HG03097 (cell line): ENCODE data around the gene OR2F2.

Source experiments
- ATAC-seq: cut with Tn5 transposase; IDR thresholded peaks from one replicate; pipeline ENCODE4 v1.9.1; 2021; ENCODE audit not compliant: unreplicated experiment, low FRiP score

Gene OR2F2, protein sequence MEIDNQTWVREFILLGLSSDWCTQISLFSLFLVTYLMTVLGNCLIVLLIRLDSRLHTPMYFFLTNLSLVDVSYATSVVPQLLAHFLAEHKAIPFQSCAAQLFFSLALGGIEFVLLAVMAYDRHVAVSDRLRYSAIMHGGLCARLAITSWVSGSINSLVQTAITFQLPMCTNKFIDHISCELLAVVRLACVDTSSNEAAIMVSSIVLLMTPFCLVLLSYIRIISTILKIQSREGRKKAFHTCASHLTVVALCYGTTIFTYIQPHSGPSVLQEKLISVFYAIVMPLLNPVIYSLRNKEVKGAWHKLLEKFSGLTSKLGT

DNA sequence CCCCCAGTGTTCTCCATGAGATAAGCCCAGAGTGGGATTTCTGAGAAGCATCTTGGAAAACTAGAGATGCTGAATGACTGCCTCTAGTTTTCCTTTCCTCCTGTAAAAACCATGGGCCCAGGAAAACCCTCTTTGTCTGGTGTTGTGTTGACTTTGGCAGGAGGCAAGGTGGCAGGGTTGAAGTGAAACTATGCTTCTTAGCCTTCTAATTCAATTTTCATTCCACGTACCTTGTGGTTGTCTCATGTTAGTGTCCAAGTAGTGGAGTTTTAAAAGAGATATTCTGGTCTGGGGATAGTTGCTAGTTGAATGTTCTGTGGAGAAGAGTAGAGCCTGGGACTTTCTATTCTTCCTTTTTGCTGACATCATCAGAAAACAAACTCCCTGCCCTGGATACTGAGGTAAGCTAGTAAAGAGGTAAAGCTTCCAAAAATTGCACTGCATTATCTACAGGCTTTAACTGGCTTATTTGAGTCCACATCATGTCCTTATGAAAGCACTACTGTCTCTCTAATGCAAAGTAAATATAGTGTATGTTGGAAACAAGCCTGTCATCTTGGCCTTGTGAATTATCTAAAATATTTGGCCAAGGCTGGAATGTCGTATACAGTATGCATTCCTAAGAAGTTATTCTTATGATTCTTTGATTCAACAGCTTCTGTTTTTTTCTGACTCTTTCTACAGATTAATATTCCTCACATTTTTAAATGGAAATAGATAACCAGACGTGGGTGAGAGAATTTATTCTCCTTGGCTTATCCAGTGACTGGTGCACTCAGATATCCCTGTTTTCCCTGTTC lies at the start of gene OR2F2:
Gene OR2F2, plus strand, starts transcription at position 708 of the 800 bp plus-strand sequence. Its CDS starts 0 bp downstream, at position 708.
- no peak for ATAC-seq

DNA sequence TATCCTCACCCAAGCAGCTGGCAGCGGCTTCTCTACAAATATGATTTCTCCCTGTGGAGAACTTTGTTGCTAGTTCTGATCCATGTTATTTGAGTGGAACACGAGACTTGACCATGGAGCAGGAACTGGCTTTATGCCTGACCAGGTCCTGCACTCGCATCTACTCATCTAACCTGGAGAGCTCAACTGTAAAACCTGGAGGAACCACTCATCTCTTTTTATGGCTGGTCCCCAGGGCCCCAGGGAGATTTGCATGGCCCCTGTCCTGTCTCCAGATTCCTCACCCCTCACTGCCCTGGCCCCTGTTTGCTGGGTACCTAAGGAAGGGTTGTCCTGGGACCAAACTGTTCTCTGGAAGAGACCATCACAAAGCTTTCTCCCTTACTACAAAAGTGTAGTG lies 49.1 kb upstream of the OR2F2 start:
- ATAC-seq, result no peak

DNA sequence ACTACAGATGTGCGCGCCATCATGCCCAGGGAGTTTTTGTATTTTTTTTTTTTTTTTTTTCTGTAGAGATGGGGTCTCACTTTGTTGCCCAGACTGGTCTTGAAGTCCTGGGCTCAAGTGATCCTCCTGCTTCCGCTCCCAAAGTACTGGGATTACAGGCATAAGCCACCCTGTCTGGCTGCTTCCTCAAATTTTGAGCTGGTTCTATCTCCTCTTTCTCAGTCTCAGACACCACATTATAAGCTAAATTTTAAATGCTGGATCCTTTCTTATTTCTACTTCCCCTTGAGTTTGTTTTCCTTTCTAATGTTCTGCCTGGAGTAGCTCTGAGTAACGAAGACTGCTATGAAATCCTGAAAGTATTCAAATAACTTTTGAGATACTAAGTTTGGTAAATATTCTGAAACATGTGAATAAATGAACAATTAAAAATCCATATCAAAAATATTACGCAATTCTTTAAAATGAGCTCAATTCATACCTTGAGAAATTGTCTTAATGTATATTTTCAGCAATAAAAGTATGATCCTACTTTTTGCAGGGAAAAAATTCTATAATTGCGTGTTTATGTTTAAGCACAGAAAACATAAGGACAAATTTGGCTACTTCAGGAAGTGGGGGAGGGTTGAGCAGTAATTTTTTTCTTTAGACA lies 48.1 kb upstream of the OR2F2 start:
- no peak for ATAC-seq

DNA sequence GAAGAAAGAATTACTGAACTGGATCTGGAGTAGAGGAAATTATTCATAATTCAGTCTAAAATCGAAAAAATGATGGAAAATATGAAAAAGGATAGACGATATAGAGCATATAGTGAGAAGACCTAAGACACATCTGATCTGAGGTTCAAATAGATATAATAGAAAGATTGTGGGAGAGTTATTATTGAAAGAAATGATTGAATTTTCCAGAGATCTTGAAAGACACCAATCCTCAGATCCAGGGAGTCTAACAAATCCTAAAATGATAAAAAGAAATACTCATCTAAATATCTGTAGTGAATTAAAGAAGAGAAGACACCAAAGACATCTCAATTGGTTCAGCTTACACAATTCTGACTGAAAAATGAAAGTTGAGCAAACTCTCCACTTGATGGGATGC lies 46.0 kb upstream of the OR2F2 start:
- no peak for ATAC-seq

DNA sequence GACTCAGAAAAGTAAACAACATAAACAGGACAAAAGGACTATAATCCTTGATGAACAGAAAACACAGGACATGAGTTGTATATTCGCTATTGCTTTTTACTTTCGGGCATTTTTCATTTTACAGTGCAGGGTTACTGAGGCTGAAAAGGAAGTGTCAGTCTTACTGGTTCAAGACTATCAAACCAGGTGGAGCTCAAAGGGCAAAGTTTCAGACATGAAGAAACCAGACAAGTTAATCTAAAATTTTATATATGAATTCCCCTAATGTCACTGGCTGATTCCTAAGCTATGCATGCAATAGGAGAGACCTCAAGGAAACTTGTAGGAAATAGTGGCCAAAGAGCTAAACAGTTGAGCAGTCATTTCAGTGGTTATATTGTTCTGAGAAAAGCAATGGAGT lies 44.5 kb upstream of the OR2F2 start:
- no peak for ATAC-seq

DNA sequence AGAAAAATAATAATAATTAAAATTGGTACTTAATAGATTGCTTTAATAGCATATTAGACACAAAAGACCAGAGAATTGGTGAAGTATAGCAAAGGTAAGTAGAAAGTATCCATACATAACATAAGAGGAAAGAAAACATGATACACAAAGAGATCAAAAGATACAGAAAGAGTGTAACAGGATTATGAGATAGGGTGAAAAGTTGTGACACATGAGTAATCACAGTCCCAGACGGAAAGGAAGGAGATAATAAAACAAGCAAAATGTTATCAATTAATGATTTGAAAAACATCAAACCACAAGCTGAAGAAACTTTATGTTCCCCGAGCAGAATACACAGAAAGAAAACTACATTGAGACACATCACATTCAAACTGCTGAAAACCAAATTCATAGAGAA lies 43.6 kb upstream of the OR2F2 start:
- ATAC-seq, result no peak

DNA sequence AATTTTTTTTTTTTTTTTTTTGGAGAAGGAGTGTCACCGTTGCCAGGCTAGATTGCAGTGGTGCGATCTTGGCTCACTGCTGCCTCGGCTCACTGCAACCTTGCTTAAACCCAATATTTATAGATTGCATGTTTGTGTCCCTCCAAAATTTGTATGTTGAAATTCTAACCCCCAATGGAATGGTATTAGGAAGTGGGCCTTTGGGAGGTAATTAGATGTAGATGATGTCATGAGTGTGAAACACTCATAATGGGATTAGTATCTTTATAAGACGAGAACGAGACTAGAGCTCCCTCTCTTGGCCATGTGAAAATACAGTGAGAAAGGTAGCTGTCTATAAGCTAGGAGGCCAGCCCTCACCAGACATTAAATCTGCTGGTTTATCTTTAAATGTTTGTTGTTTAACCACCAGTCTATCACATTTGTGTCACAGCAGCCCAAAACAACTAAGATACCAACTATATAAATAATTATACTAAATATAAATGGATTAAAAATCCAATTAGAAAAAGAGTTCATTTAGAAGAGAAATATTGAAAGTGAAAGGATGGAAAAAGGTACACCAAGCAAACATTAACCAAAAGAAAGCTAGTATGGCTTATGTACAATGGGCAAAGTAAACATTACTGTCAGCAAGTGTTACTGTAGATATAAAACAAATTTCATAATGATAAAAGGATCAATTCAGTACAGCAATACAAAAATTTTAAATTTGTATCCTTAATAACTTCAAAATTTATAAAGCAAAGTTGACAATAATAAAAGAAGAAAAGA lies 42.3 kb upstream of the OR2F2 start:
- ATAC-seq, result peak; percentile 98

DNA sequence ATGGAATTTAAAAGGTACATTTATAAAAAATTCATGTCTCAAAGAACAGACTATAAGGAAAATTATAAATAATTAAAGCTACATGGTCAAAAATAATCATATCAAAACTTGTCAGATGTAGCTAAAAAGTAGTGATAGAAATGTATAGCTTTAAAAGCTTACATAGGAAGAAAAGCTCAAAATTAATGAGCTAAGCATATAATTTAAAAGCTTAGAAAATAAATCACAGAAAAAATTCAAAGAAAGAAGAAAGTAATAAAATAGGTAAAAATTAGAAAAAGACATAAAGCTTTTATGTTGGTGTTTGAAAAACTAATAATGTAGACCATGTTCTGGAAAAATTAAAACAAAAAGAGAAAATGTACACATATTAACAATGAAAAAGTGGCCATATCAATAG lies 38.4 kb upstream of the OR2F2 start:
- no peak for ATAC-seq

DNA sequence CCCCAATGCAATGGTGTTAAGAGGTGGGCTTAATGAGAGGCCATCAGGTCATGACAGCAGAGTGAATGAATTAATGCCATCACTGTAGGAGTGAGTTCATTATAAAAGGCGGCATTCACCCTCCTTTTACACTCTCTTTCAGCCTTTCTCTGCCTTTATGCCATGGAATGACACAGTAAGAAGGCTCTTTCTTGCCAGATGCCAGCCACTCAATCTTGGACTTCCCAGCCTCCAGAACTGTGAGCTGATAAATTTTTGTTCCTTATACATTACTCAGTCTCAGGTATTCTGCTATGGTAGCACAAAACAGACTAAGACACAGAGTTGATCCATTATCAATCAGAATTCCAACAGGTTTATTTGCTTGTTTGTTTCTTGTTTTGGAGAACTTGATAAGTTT lies 36.2 kb upstream of the OR2F2 start:
- ATAC-seq, result no peak

DNA sequence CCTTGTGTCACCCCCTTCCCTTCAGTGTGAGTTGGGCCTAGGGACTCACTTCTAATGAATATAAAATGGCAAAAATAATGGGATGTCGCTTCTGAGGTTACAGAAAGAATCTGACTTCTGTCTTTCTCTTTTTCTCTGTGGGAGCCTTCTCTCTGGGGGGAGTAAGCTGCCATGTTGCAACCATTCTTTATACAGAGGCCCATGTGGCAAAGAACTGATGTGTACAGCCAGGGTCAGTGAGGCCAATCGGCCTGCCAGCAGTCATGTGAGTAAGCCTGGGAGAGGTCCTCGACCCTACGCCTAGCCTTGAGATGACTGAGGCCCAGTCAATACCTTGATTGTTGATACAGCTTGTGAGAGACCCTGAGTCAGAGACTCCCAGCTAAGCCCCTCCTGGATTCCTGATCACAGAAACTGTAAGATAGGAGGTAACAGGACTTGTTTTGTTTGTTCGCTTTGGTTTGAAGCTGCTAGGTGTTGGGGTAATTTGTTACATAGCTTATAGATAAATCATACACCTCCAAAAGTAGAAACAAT lies 34.7 kb upstream of the OR2F2 start:
- no peak for ATAC-seq

DNA sequence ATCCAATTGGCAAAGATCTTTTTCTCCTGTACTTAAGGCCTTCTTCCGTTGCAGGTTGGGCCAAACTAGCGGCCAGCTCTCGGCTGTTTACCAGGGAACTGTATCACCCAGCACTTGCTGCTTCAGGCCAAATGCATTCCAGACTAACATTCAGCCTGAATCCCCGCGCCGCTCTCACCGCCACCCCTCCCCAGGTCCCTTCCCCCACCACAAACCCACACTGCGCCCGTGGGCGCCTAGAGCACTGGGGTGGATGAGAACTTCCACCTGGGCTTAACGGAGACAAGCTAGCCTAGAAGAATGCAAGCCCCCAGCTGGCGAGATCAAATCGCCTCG lies 33.7 kb upstream of the OR2F2 start:
- ATAC-seq, result no peak

DNA sequence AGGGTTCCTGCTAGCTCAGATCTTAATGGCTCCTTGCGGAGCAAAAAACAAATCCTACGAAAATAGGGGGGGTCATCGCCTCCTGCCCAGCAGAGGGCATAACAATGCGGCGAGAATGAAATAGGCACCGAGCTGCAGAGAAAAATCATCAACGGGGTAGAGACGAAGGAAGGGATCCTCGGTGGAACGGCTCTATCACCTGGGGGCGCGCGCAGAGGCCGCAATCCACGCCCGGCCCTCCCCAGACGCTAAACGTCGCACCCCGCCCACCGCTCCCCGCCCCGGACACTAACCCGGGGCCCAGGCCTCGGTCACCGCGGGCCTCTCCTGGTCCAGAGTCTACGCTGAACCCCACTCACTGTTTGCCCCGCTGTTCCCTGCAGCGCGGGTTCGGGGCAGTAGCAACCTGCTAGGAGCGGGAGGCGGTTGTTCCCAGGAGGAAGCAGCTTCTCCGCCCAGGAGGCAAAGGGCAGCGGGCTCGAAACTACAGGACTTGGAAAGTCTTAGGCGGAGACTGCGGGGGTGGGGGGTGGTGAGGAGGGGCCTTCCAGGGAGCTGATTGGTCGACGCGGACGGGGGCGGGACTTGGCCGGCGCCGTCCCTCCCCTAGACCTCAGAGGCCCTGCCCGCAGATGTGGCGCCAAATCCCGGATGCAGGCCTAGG lies 33.2 kb upstream of the OR2F2 start, which contains the start of gene TCAF1:
Gene TCAF1, minus strand, starts transcription at position 509 of the 664 bp plus-strand sequence. CDS start 25,568 bp downstream, outside the sequence.
- peak; percentile 93 for ATAC-seq

DNA sequence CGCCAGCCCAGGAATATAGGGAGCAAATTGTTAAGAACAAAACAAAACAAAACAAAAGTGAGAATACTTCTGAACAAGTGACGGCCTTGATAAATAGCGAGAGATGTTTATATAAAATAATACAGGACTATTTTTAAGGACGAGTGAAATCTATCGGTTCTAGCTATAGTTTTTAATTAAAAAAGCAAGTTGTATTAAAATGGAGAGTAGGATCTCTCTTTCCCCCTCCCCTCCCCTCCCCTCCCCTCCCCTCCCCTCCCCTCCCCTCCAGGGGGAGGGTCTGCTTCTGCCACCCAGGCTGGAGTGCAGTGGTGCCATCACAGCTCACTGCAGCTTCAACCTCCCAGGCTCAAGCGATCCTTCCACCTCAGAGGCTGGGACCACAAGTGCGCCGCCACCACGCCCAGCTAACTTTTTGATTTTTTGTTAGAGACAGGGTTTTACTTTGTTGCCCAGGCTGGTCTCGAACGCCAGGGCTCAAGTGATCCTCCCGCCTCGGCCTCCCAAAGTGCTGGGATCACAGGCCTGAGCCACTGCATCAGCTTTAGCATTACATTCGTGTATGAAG lies 32.6 kb upstream of the OR2F2 start:
- ATAC-seq, result no peak

DNA sequence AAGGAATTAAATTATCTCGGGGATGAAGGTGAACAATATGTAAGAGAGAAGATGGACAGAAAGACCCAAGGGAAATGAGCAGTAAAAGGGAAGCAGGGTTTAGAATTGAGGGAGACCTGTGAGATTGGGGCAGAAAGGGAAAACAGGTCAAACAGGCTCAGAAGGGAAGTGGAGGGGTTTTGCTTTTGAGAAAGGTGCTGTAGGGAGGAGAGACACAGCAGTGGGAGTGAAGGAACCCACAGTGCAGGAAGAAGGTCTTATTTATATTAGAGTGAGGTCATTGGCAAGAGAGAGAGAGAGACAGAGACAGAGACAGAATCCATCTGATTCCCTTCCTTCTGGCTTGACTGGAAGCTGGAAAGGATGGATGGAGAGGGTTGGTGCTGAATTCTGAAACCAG lies 29.5 kb upstream of the OR2F2 start:
- no peak for ATAC-seq

DNA sequence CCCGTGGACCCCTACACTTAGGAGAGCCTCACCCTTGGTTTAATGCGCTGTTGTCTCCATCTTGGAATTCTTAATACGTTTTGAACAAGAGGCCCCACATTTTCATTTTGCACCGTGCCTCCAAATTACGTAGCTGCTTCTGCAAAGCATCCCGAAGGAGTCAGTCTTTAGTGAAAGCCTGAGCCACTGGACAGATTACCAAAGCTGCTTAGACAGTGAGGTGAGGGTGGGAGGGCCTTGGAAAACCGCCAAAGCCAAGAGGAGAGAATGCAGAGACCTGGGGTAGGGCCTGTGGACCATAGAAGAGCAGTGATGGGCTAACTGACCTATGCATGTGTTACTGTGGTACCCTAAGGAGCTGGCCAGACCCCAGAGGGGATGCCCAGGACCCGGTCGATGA lies 28.9 kb upstream of the OR2F2 start:
- no peak for ATAC-seq

DNA sequence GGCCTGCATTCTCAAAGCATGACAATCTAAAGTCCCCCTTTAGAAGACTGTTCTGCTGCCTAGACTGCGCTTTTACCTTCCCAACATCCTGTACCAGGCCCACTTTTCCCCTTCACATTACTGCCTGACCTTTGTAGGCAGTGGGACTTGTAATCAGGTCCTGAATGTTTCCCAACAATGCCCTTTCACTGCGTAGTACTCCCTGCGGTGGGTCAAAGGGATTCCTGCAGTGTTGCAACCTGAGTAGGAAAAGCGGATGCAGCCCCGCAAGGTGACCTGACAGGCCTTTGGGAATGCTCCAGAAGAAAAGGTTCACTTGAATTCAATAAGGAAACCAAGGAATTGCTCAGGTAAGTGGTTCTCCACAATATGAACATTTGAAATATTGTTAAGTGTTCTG lies 28.1 kb upstream of the OR2F2 start:
- no peak for ATAC-seq

DNA sequence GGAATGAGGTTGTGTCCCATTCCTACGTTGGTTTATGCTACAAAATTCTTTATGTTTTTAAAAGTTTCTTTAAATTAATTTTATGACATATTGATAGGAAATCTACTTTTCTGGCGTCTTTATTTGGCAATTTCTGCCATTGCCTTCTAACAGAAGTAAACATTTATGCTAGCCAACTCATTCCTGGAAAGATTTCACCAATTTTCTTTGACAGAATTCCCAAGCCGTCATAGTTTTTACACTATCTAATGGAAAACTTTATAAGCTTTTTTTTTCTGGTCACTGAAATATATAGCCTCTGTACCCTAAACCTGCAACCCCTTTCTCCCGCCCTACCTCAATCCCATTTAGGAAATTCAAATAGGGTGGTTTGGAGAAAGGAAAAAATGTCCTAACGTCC lies 26.9 kb upstream of the OR2F2 start:
- no peak for ATAC-seq

DNA sequence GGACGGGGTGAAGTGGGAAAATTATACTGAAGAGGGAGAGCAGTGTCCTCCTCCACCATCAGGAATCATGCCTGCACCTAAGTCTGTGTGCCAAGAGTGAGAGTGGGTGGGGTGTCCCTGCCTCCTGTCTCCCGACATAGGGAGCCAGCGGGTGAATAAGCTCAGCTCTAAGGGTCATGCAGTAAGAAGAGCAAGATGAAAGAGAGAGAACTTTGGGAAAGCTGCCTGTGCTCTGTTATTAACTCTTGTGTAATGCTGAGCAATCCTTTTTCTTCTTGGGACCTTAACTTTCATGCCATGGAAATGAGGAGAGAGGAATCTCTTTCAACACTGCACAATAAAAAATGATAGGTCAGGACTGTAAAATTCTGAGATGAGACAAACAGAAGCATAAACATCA lies 25.2 kb upstream of the OR2F2 start:
- no peak for ATAC-seq

DNA sequence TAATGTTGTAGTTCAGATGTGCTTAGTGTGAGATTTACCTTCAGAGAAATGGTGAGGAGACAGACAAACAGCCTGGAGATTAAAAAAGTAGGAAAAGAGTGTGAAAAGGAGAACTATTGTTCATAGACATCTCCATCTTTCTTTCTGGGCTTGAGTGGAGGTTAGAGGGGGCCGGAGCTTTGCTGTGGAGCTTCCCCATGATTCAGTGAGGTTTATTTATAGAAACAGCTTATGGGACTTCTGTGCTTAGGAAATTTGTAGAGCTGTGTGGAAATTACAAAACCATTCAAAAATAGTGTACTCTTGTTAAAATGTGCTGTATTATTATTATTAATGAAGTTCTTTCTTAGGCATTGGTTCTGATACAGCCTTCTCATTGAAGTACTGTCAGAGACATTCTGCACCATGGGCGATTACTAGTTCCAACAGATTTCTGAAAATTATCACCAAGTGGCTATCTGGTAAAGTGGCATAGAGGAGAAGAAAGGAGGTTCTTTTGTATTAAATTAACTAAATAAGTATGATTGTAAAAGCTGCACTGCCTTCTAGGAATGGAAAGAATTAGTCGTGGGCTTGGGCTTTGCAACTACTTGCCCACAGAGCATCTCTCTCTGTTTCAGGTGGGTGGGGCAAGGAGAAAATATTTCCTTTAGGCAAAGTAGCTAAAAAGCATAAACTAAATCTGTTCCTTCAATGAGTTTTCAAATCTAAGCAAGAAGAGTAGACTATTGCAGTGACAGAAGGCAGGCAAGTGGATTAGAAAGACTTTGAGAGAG lies 24.4 kb upstream of the OR2F2 start:
- no peak for ATAC-seq
